ENCODE measurements around the gene STXBP1.
"Not testable (repeated sequence)": the region's sequence is repeated elsewhere in the genome, so short reads cannot be mapped to it uniquely, and the experiment has no call there.

The STXBP1 gene

DNA sequence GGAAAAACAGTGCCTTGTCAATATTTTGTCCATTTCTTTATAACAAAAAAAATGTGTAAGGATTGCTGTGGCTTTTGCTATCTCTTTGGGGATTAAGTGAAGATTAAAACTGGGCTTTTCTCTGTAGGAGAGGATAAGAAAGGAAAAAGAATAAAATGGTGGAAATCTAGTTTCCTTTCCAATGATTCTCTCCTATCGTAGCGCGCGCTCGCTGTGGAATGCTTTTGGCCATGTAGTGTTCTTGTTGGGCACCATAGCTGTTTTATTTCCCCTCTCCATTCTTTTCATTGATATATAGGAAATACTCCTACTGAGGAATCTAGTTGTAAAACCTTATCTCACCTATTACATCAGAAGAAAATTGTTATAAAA lies 1.5 kb downstream of the STXBP1 start:
- H3K4me3 ChIP-seq (ENCODE audit: control insufficient read depth in 1 of 7, extremely low read depth in 1 of 7, insufficient read depth in 4 of 7, low read depth in 2 of 7, low read length in 6 of 7) = peak overlapping the region; percentile 48 to 86 (median 70)
- CTCF ChIA-PET = interaction anchor here (1.0 kb wide), 1 partner anchor 102 kb away, joined by 3 read pairs; the partner anchor contains the start of gene PTRH1
- no peaks in the 10 kb centered on the region for H3K9me3 ChIP-seq (ENCODE audit: control extremely low read depth in 1 of 5, control insufficient read depth in 4 of 5, insufficient read depth in 2 of 5, low read depth in 1 of 5, low read length in 4 of 5)

DNA sequence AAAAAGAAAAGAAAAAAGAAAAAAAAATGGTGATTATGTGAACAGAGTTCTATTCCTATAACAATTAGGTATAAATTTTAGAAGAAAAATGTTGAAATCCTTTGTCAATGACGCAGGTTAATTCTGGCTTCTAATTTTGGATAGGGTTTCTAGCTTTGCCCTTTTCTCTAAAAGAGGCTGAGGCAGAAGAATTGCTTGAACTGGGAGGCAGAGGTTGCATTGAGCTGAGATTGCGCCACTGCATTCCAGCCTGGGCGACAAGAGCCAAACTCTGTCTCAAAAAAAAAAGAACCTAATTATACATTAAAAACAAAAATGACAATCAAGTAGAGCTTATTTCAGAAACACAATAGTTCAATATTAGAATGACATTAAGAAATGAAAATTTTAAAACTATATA lies 2.9 kb downstream of the STXBP1 start:
- H3K4me1 ChIP-seq (ENCODE audit: control extremely low read depth in 1 of 4, control insufficient read depth in 4 of 4, insufficient read depth in 4 of 4, low read length in 3 of 4) = peaks cover 0 to 19% (median 15%) of the 10 kb centered on the region in 4 experiments
- CTCF ChIA-PET = interaction anchor here (0.5 to 1.7 kb wide), 3 partner anchors 25 to 111 kb away, joined by 3 to 4 read pairs (median 4); no protein-coding TSS in a partner anchor
- POLR2A ChIA-PET = interaction anchor here (0.6 kb wide), 2 partner anchors 14 to 141 kb away, joined by 3 to 4 read pairs; no protein-coding TSS in a partner anchor
- no CpG with 5 or more reads among the region's 3 CpGs for WGBS (ENCODE audit: insufficient coverage)
- H3K36me3 ChIP-seq (ENCODE audit: control insufficient read depth in 4 of 4, insufficient read depth in 4 of 4, low read length in 3 of 4) = no peaks in the 10 kb centered on the region
- H3K9me3 ChIP-seq (ENCODE audit: control extremely low read depth in 1 of 5, control insufficient read depth in 4 of 5, insufficient read depth in 2 of 5, low read depth in 1 of 5, low read length in 4 of 5) = no peaks in the 10 kb centered on the region
- H3K4me3 ChIP-seq (ENCODE audit: control insufficient read depth in 1 of 7, extremely low read depth in 1 of 7, insufficient read depth in 4 of 7, low read depth in 2 of 7, low read length in 6 of 7) = no peak overlapping the region
- H3K27ac ChIP-seq (ENCODE audit: insufficient read depth in 1 of 2, low read depth in 1 of 2, low read length in 2 of 2, poor library complexity in 1 of 2, severe bottlenecking in 2 of 2) = no peak overlapping the region
- peaks cover 6 to 17% (median 13%) of the 10 kb centered on the region in 5 experiments for H3K27me3 ChIP-seq (replicated peaks in 2 of 5; ENCODE audit: control insufficient read depth in 4 of 5, insufficient read depth in 5 of 5, low read length in 4 of 5)
- DNase-seq = no peak

More for the DNA sequence above, 1.5 kb downstream of the STXBP1 start:
- POLR2A ChIA-PET = interaction anchor here (0.6 kb wide), 1 partner anchor 49 kb away, joined by 3 read pairs; no protein-coding TSS in a partner anchor
- Histone ChIP-seq H3K27ac (ENCODE audit: insufficient read depth in 1 of 2, low read depth in 1 of 2, low read length in 2 of 2, poor library complexity in 1 of 2, severe bottlenecking in 2 of 2) (no peak overlapping the region), H3K4me1 (ENCODE audit: control extremely low read depth in 1 of 4, control insufficient read depth in 4 of 4, insufficient read depth in 4 of 4, low read length in 3 of 4) (peaks cover 0 to 23% (median 18%) of the 10 kb centered on the region in 4 experiments), H3K27me3 (replicated peaks in 2 of 5; ENCODE audit: control insufficient read depth in 4 of 5, insufficient read depth in 5 of 5, low read length in 4 of 5) (peaks cover 9 to 23% (median 17%) of the 10 kb centered on the region in 5 experiments), H3K36me3 (ENCODE audit: control insufficient read depth in 4 of 4, insufficient read depth in 4 of 4, low read length in 3 of 4) (no peaks in the 10 kb centered on the region)
- no CpG with 5 or more reads among the region's 5 CpGs for WGBS (ENCODE audit: insufficient coverage)
- no peak for DNase-seq

- H3K4me3 ChIP-seq (ENCODE audit: control insufficient read depth in 1 of 7, extremely low read depth in 1 of 7, insufficient read depth in 4 of 7, low read depth in 2 of 7, low read length in 6 of 7); DNase-seq; H3K36me3 ChIP-seq (ENCODE audit: control insufficient read depth in 4 of 4, insufficient read depth in 4 of 4, low read length in 3 of 4); POLR2A ChIA-PET; H3K9me3 ChIP-seq (ENCODE audit: control extremely low read depth in 1 of 5, control insufficient read depth in 4 of 5, insufficient read depth in 2 of 5, low read depth in 1 of 5, low read length in 4 of 5); H3K27me3 ChIP-seq (replicated peaks in 2 of 5; ENCODE audit: control insufficient read depth in 4 of 5, insufficient read depth in 5 of 5, low read length in 4 of 5); H3K4me1 ChIP-seq (ENCODE audit: control extremely low read depth in 1 of 4, control insufficient read depth in 4 of 4, insufficient read depth in 4 of 4, low read length in 3 of 4); H3K27ac ChIP-seq (ENCODE audit: insufficient read depth in 1 of 2, low read depth in 1 of 2, low read length in 2 of 2, poor library complexity in 1 of 2, severe bottlenecking in 2 of 2): not testable (repeated sequence)
- CTCF ChIA-PET = interaction anchor here (1.0 to 1.1 kb wide), 2 partner anchors 15 to 43 kb away, joined by 3 to 8 read pairs; no protein-coding TSS in a partner anchor
- WGBS (ENCODE audit: insufficient coverage) = 89% methylated on average over 7 of the region's 10 CpGs
Observed at GRCh38 chr9:127621339-127621970, 9.4 kb downstream of the STXBP1 start.

GRCh38 chr9:127626752-127627493 lies 14.8 kb downstream of the STXBP1 start:
- 82% methylated on average over 4 of the region's 8 CpGs for WGBS (ENCODE audit: insufficient coverage)
- POLR2A ChIA-PET = no interaction called here

GRCh38 chr9:127627494-127627855 lies 15.4 kb downstream of the STXBP1 start:
- H3K9me3 ChIP-seq (ENCODE audit: control extremely low read depth in 1 of 5, control insufficient read depth in 4 of 5, insufficient read depth in 2 of 5, low read depth in 1 of 5, low read length in 4 of 5) = no peaks in the 10 kb centered on the region
- ChIA-PET POLR2A (no interaction called here), CTCF (interaction anchor here (1.2 to 1.6 kb wide), 2 partner anchors 39 to 84 kb away, joined by 3 to 4 read pairs; no protein-coding TSS in a partner anchor)
- no peak overlapping the region for H3K4me3 ChIP-seq (ENCODE audit: control insufficient read depth in 1 of 7, extremely low read depth in 1 of 7, insufficient read depth in 4 of 7, low read depth in 2 of 7, low read length in 6 of 7)
- no peaks in the 10 kb centered on the region for H3K27me3 ChIP-seq (replicated peaks in 2 of 5; ENCODE audit: control insufficient read depth in 4 of 5, insufficient read depth in 5 of 5, low read length in 4 of 5)
- WGBS (ENCODE audit: insufficient coverage) = 100% methylated on average over 1 of the region's 2 CpGs
- H3K4me1 ChIP-seq (ENCODE audit: control extremely low read depth in 1 of 4, control insufficient read depth in 4 of 4, insufficient read depth in 4 of 4, low read length in 3 of 4) = no peaks in the 10 kb centered on the region
- no peak overlapping the region for H3K27ac ChIP-seq (ENCODE audit: insufficient read depth in 1 of 2, low read depth in 1 of 2, low read length in 2 of 2, poor library complexity in 1 of 2, severe bottlenecking in 2 of 2)
- H3K36me3 ChIP-seq (ENCODE audit: control insufficient read depth in 4 of 4, insufficient read depth in 4 of 4, low read length in 3 of 4) = no peaks in the 10 kb centered on the region
- DNase-seq = no peak

More at GRCh38 chr9:127626752-127627493, 14.8 kb downstream of the STXBP1 start:
- Histone ChIP-seq H3K27me3 (replicated peaks in 2 of 5; ENCODE audit: control insufficient read depth in 4 of 5, insufficient read depth in 5 of 5, low read length in 4 of 5) (no peaks in the 10 kb centered on the region), H3K4me3 (ENCODE audit: control insufficient read depth in 1 of 7, extremely low read depth in 1 of 7, insufficient read depth in 4 of 7, low read depth in 2 of 7, low read length in 6 of 7) (no peak overlapping the region), H3K27ac (ENCODE audit: insufficient read depth in 1 of 2, low read depth in 1 of 2, low read length in 2 of 2, poor library complexity in 1 of 2, severe bottlenecking in 2 of 2) (no peak overlapping the region), H3K36me3 (ENCODE audit: control insufficient read depth in 4 of 4, insufficient read depth in 4 of 4, low read length in 3 of 4) (no peaks in the 10 kb centered on the region), H3K4me1 (ENCODE audit: control extremely low read depth in 1 of 4, control insufficient read depth in 4 of 4, insufficient read depth in 4 of 4, low read length in 3 of 4) (no peaks in the 10 kb centered on the region), H3K9me3 (ENCODE audit: control extremely low read depth in 1 of 5, control insufficient read depth in 4 of 5, insufficient read depth in 2 of 5, low read depth in 1 of 5, low read length in 4 of 5) (no peaks in the 10 kb centered on the region)
- CTCF ChIA-PET = interaction anchor here (1.0 to 1.6 kb wide), 4 partner anchors 10 to 85 kb away, joined by 3 to 4 read pairs (median 4); no protein-coding TSS in a partner anchor
- DNase-seq = no peak

GRCh38 chr9:127628758-127629467 lies 16.8 kb downstream of the STXBP1 start:
- Histone ChIP-seq H3K4me3 (ENCODE audit: control insufficient read depth in 1 of 7, extremely low read depth in 1 of 7, insufficient read depth in 4 of 7, low read depth in 2 of 7, low read length in 6 of 7) (no peak overlapping the region), H3K27me3 (replicated peaks in 2 of 5; ENCODE audit: control insufficient read depth in 4 of 5, insufficient read depth in 5 of 5, low read length in 4 of 5) (no peaks in the 10 kb centered on the region), H3K4me1 (ENCODE audit: control extremely low read depth in 1 of 4, control insufficient read depth in 4 of 4, insufficient read depth in 4 of 4, low read length in 3 of 4) (no peaks in the 10 kb centered on the region), H3K27ac (ENCODE audit: insufficient read depth in 1 of 2, low read depth in 1 of 2, low read length in 2 of 2, poor library complexity in 1 of 2, severe bottlenecking in 2 of 2) (peak overlapping the region in 1 of 2 experiments; percentile 45), H3K9me3 (ENCODE audit: control extremely low read depth in 1 of 5, control insufficient read depth in 4 of 5, insufficient read depth in 2 of 5, low read depth in 1 of 5, low read length in 4 of 5) (no peaks in the 10 kb centered on the region), H3K36me3 (ENCODE audit: control insufficient read depth in 4 of 4, insufficient read depth in 4 of 4, low read length in 3 of 4) (no peaks in the 10 kb centered on the region)
- POLR2A ChIA-PET = interaction anchor here (0.5 kb wide), 1 partner anchor 14 kb away, joined by 3 read pairs; no protein-coding TSS in a partner anchor
- DNase-seq = peak in 2 of 3 donors; percentile 48 to 67
- CTCF ChIA-PET = no interaction called here
- 86% methylated on average over 8 of the region's 9 CpGs for WGBS (ENCODE audit: insufficient coverage)

Data from common myeloid progenitor, CD34-positive (primary cell).